Type B pancreatic cell (in vitro differentiated cells): Measurements from ENCODE around the gene ASPRV1. TPM values are rescaled to one million over a fixed set of nuclear protein-coding genes. Genes with fewer than 3 reads are reported as not detected.

Experiments
- DNase-seq: peaks from one replicate; pipeline ENCODE4 v3.0.0; 2021; ENCODE audit warnings: mixed read lengths; ENCODE audit not compliant: unreplicated experiment; ENCODE audit errors: extremely low spot score
- H3K27ac Mint-ChIP-seq: 2 replicates; pipeline ENCODE4 v1.8.0; 2021; ENCODE audit warnings: mild to moderate bottlenecking, mixed read lengths
- H3K27me3 Mint-ChIP-seq: 2 replicates; pipeline ENCODE4 v1.8.0; 2021; ENCODE audit warnings: mixed read lengths
- H3K36me3 Mint-ChIP-seq: 2 replicates; pipeline ENCODE4 v1.8.0; 2021; ENCODE audit warnings: mixed read lengths
- H3K4me1 Mint-ChIP-seq: one replicate; pipeline ENCODE4 v1.8.0; 2021; ENCODE audit warnings: mixed read lengths; ENCODE audit not compliant: unreplicated experiment
- H3K4me3 Mint-ChIP-seq: 2 replicates; pipeline ENCODE4 v1.8.0; 2021; ENCODE audit warnings: mild to moderate bottlenecking, mixed read lengths
- H3K9me3 Mint-ChIP-seq: 2 replicates; pipeline ENCODE4 v1.8.0; 2021; ENCODE audit warnings: mixed read lengths
- total RNA-seq: library from RNA; stranded (reverse); gene quantifications from 2 replicates; pipeline ENCODE4 v1.2.1, GENCODE V29; 2021; ENCODE audit warnings: low replicate concordance
- TF ChIP-seq, protein P1 (sequence below): fragments of 200-600 bp; sonication (generic); conservative IDR thresholded peaks from 2 replicates; pipeline ENCODE4 v1.5.0; 2021; ENCODE audit warnings: antibody characterized with exemption, mild to moderate bottlenecking

ASPRV1 gene
- total RNA-seq, 1 donor from 2014 or later = 1.3 TPM

DNA sequence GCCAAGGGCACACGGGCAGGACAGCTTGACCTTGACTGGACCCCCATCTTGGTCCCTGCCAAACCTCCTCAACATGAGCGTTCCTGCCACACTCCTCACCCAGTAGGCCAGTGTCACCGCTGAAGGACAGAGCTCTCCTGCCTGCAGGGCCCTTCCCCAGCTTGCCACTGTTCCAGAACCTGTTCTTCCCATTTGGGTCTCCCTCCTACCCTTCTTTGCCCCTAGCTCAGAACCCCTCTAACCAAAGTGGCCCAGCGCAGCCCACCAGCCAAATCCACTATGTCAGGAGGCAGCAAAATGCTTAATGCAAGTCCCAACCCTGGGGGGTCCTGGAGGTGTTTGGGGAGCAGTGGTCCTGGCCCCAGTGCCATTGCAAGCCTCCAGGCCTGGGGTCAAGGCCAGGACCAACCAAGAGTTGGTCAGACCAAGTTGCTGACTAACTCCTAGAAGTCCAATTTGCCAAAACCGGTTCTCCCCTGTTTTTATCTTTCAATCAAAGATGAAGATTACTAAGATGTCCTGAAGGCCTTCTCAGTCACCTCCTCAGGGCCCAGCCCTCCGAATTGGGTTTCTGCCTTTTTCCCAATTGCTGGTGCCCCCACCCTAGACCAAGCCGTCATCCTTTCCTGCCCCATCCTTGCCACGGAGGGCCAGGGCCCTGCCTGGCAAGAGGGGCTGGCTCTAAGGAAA is 4.5 kb upstream of the ASPRV1 start:
- H3K27ac Mint-ChIP-seq = no peak overlapping the region
- TF ChIP-seq, protein P1, sequence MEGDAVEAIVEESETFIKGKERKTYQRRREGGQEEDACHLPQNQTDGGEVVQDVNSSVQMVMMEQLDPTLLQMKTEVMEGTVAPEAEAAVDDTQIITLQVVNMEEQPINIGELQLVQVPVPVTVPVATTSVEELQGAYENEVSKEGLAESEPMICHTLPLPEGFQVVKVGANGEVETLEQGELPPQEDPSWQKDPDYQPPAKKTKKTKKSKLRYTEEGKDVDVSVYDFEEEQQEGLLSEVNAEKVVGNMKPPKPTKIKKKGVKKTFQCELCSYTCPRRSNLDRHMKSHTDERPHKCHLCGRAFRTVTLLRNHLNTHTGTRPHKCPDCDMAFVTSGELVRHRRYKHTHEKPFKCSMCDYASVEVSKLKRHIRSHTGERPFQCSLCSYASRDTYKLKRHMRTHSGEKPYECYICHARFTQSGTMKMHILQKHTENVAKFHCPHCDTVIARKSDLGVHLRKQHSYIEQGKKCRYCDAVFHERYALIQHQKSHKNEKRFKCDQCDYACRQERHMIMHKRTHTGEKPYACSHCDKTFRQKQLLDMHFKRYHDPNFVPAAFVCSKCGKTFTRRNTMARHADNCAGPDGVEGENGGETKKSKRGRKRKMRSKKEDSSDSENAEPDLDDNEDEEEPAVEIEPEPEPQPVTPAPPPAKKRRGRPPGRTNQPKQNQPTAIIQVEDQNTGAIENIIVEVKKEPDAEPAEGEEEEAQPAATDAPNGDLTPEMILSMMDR = no peak
- DNase-seq = no peak
- no peaks in the 10 kb centered on the region for H3K4me1 Mint-ChIP-seq
- peaks cover 3% of the 10 kb centered on the region for H3K27me3 Mint-ChIP-seq
- no peaks in the 10 kb centered on the region for H3K36me3 Mint-ChIP-seq
- H3K4me3 Mint-ChIP-seq = no peak overlapping the region
- no peaks in the 10 kb centered on the region for H3K9me3 Mint-ChIP-seq

DNA sequence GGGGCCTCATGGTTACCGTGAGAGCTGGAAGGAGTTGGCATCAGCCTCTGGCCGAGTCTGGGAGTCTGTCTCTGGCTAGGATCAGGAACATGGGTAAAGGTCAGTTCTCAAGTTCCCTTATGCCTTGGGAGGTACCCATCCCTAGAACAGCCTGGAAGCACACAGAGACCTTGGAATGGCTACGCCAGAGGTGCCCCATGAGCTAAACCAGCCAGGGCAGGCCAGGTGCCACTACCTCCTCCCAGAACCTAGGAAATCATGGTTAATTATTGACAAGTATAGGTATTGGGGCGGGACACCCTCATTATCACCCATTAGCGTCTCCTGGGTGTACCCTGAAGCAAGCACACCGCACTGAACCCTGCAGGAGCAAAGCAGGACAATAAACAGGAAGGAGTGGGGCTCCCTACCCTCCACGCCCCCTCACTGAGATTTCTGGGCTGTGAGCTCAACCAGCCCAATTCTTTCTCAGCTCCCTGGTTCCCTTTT is 3.0 kb upstream of the ASPRV1 start:
- TF ChIP-seq, protein P1 = no peak
- H3K4me1 Mint-ChIP-seq = no peaks in the 10 kb centered on the region
- no peaks in the 10 kb centered on the region for H3K36me3 Mint-ChIP-seq
- H3K4me3 Mint-ChIP-seq = no peak overlapping the region
- H3K9me3 Mint-ChIP-seq = no peaks in the 10 kb centered on the region
- H3K27me3 Mint-ChIP-seq = peaks cover 3% of the 10 kb centered on the region
- no peak for DNase-seq
- no peak overlapping the region for H3K27ac Mint-ChIP-seq

DNA sequence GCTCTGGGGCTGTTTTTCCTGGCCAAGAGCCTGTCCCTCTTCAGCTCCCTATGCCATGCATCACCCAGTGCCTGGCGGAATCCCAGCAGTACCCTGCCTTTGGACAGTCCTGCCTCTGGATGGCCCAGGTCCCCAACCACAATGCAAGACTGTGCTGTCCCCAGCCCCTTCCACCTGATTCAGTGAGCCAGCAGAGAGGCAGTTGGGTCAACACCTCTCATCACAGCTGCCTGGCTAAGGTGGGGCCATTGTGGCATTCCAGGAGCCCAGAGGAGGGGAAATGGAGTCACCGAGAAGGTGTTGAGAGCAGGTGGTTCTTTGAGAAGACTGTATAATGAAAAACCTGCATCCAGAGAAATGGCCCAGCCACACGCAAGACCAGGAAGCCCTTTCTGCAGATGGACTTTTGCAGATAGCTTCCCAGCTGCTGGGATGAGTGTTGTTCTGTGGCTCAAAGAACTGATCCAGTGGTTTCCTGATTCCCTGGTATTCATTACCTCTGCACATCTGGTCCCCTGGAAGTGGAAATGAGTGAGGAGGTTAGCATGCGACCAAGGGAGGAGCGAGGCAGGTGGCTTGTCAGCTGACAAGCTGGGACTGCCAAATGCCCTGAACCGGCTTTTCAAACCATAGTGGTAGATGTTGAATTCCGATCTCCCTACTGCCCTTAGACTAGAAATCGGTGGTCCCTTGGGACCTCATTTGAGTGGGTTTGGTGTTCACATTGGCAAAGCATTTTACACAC is 1.7 kb upstream of the ASPRV1 start:
- H3K4me3 Mint-ChIP-seq = no peak overlapping the region
- H3K27ac Mint-ChIP-seq = no peak overlapping the region
- no peaks in the 10 kb centered on the region for H3K36me3 Mint-ChIP-seq
- H3K4me1 Mint-ChIP-seq = no peaks in the 10 kb centered on the region
- no peak for DNase-seq
- TF ChIP-seq, protein P1 = no peak
- H3K9me3 Mint-ChIP-seq = no peaks in the 10 kb centered on the region
- H3K27me3 Mint-ChIP-seq = peaks cover 3% of the 10 kb centered on the region

DNA sequence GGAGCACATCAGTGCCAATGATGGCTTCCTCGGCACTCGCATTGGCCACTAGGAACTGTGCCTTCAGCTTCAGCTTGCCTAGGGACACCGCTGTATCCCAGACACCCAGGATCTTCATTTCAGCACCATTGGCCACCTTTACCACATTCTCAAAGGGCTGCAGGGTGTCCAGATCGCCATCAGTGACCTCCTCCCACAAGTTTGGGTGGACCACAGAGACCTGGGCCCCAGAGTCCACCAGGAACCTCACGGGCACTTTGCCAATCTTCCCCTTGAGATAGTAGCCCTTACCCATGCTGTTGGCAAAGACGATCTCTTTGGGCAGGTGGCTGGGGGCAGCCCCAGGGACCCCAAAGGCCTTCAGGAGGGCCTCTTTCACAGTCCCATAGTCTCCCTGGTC is 610 bp downstream of the ASPRV1 start:
- H3K4me1 Mint-ChIP-seq = no peaks in the 10 kb centered on the region
- H3K9me3 Mint-ChIP-seq = no peaks in the 10 kb centered on the region
- no peak for DNase-seq
- no peak overlapping the region for H3K27ac Mint-ChIP-seq
- no peaks in the 10 kb centered on the region for H3K36me3 Mint-ChIP-seq
- H3K27me3 Mint-ChIP-seq = peaks cover 21% of the 10 kb centered on the region
- H3K4me3 Mint-ChIP-seq = no peak overlapping the region
- TF ChIP-seq, protein P1 = no peak

DNA sequence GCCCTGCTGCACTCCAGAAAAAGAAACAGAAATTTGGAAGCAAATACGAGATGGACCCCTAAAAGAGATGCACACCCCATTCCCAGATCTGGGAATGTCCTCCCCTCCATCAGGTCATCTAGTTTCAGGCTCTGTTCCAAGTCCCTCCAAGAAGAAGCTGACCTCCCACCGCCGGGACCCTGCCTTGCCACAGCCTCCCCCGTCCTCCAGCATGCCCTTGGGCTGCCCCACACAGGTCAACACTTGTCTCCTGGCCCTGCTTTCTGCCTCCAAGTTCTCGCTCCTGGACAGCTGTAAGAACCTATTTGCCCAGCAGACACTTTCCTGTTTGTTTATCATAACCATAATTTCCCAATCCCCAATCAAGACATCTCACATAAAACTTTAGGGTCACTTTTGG is 2.0 kb downstream of the ASPRV1 start:
- no peak overlapping the region for H3K27ac Mint-ChIP-seq
- no peaks in the 10 kb centered on the region for H3K4me1 Mint-ChIP-seq
- no peak overlapping the region for H3K4me3 Mint-ChIP-seq
- TF ChIP-seq, protein P1 = no peak
- no peaks in the 10 kb centered on the region for H3K36me3 Mint-ChIP-seq
- DNase-seq = no peak
- no peaks in the 10 kb centered on the region for H3K9me3 Mint-ChIP-seq
- H3K27me3 Mint-ChIP-seq = peaks cover 30% of the 10 kb centered on the region
